ENCODE data around the gene GOLPH3. TPM values are rescaled to one million over a fixed set of nuclear protein-coding genes. Genes with fewer than 3 reads are reported as not detected.

Gene GOLPH3
- total RNA-seq, 1 experiment from 2014 or later: 46.2 TPM

- Histone ChIP-seq H3F3A (ENCODE audit: low read length, unreplicated experiment) (no peaks in the 10 kb centered on the region), H3K4me3 (ENCODE audit: low read length) (no peak overlapping the region), H3K27me3 (ENCODE audit: low read length) (no peaks in the 10 kb centered on the region), H3K9me2 (replicated peaks; ENCODE audit: low read length) (no peaks in the 10 kb centered on the region), H3K4me1 (ENCODE audit: insufficient read depth, low read length) (no peaks in the 10 kb centered on the region), H3K4me2 (ENCODE audit: low read length) (no peak overlapping the region), H4K20me1 (ENCODE audit: low read length) (no peaks in the 10 kb centered on the region), H3K9me3 (ENCODE audit: low read length) (no peaks in the 10 kb centered on the region), H3K79me2 (ENCODE audit: low read length) (no peaks in the 10 kb centered on the region; the same call in 1 of the 2 replicates), H2AFZ (ENCODE audit: low read length) (no peak overlapping the region), H3K27ac (ENCODE audit: low read length) (no peak overlapping the region), H3K36me3 (ENCODE audit: low read depth, low read length) (peaks cover 9% of the 10 kb centered on the region; the same call in 1 of the 2 replicates), H3K9ac (ENCODE audit: low read length) (no peak overlapping the region)
- intact Hi-C loops (cut with micrococcal nuclease): no loop called here
- no peak for TF ChIP-seq EZH2phosphoT487 (IDR thresholded peaks at IDR 0.05; ENCODE audit: borderline replicate concordance, low read length)
- ATAC-seq (no peak), DNase-seq (no peak)
- ChIA-PET POLR2A (ENCODE audit: unreplicated experiment) (no interaction called here), CTCF (interaction anchor here (0.7 kb wide), 1 partner anchor 24 kb away, joined by 9 read pairs; no protein-coding TSS in a partner anchor)
- BruUV-seq (replicated peaks): no TSS peak
These were observed 57.4 kb downstream of the GOLPH3 start for GRCh38 chr5:32116574-32117313.

GRCh38 chr5:32115985-32116384, 58.1 kb downstream of the GOLPH3 start:
- Histone ChIP-seq H3K4me3 (ENCODE audit: low read length) (no peak overlapping the region), H3K36me3 (ENCODE audit: low read depth, low read length) (peaks cover 9% of the 10 kb centered on the region; the same call in 1 of the 2 replicates)
- CTCF ChIA-PET: interaction anchor here (0.6 kb wide), 1 partner anchor 211 kb away, joined by 8 read pairs; no protein-coding TSS in a partner anchor

GRCh38 chr5:32110111-32110696, 63.9 kb downstream of the GOLPH3 start:
- H3K27ac ChIP-seq (ENCODE audit: low read length): no peak overlapping the region
- H3K79me2 ChIP-seq (ENCODE audit: low read length): no peaks in the 10 kb centered on the region
- H4K20me1 ChIP-seq (ENCODE audit: low read length): no peaks in the 10 kb centered on the region
- DNase-seq (no peak), ATAC-seq (no peak)
- H3F3A ChIP-seq (ENCODE audit: low read length, unreplicated experiment): no peaks in the 10 kb centered on the region
- no peak overlapping the region for H3K4me2 ChIP-seq (ENCODE audit: low read length)
- H3K9me2 ChIP-seq (replicated peaks; ENCODE audit: low read length): no peaks in the 10 kb centered on the region
- H3K9ac ChIP-seq (ENCODE audit: low read length): no peak overlapping the region
- H2AFZ ChIP-seq (ENCODE audit: low read length): no peak overlapping the region
- BruUV-seq (replicated peaks): no TSS peak
- intact Hi-C loops (cut with micrococcal nuclease): no loop called here
- H3K4me3 ChIP-seq (ENCODE audit: low read length): no peak overlapping the region
- TF ChIP-seq CTCF (conservative IDR thresholded peaks at IDR 0.05; ENCODE audit: low read depth, low read length) (no peak), EZH2 (IDR thresholded peaks at IDR 0.05; ENCODE audit: low read length, unreplicated experiment) (no peak), EZH2phosphoT487 (IDR thresholded peaks at IDR 0.05; ENCODE audit: borderline replicate concordance, low read length) (no peak)
- no peaks in the 10 kb centered on the region for H3K27me3 ChIP-seq (ENCODE audit: low read length)
- peaks cover 27% of the 10 kb centered on the region for H3K36me3 ChIP-seq (ENCODE audit: low read depth, low read length)
- H3K9me3 ChIP-seq (ENCODE audit: low read length): no peaks in the 10 kb centered on the region
- ChIA-PET CTCF (no interaction called here), POLR2A (ENCODE audit: unreplicated experiment) (interaction anchor here (0.6 kb wide), 1 partner anchor 357 kb away, joined by 4 read pairs; no protein-coding TSS in a partner anchor)
- H3K4me1 ChIP-seq (ENCODE audit: insufficient read depth, low read length): no peaks in the 10 kb centered on the region

More at GRCh38 chr5:32115985-32116384, 58.1 kb downstream of the GOLPH3 start:
- no peak for DNase-seq
- no peaks in the 10 kb centered on the region for H3F3A ChIP-seq (ENCODE audit: low read length, unreplicated experiment)
- TF ChIP-seq EZH2phosphoT487 (IDR thresholded peaks at IDR 0.05; ENCODE audit: borderline replicate concordance, low read length): no peak
- no peak for TF ChIP-seq CTCF (conservative IDR thresholded peaks at IDR 0.05; ENCODE audit: low read depth, low read length)
- no peak for TF ChIP-seq EZH2 (IDR thresholded peaks at IDR 0.05; ENCODE audit: low read length, unreplicated experiment)
- no peaks in the 10 kb centered on the region for H3K27me3 ChIP-seq (ENCODE audit: low read length)
- POLR2A ChIA-PET (ENCODE audit: unreplicated experiment): no interaction called here
- H3K9me3 ChIP-seq (ENCODE audit: low read length): no peaks in the 10 kb centered on the region
- intact Hi-C loops (cut with micrococcal nuclease): no loop called here
- no TSS peak for BruUV-seq (replicated peaks)
- no peaks in the 10 kb centered on the region for H3K9me2 ChIP-seq (replicated peaks; ENCODE audit: low read length)
- H3K4me2 ChIP-seq (ENCODE audit: low read length): no peak overlapping the region
- H3K27ac ChIP-seq (ENCODE audit: low read length): no peak overlapping the region
- no peak overlapping the region for H3K9ac ChIP-seq (ENCODE audit: low read length)
- H3K79me2 ChIP-seq (ENCODE audit: low read length): no peaks in the 10 kb centered on the region; the same call in 1 of the 2 replicates
- H3K4me1 ChIP-seq (ENCODE audit: insufficient read depth, low read length): no peaks in the 10 kb centered on the region
- H2AFZ ChIP-seq (ENCODE audit: low read length): no peak overlapping the region
- no peaks in the 10 kb centered on the region for H4K20me1 ChIP-seq (ENCODE audit: low read length)
- 0 out of 2 replicates have a peak, but pooled peaks have one; percentile 27 for ATAC-seq

Measured in PC-3 (cell line).